Panc1 (cell line): ENCODE results near the gene TMOD3. TPM values are rescaled to one million over a fixed set of nuclear protein-coding genes. Genes with fewer than 3 reads are reported as not detected.

Experiments used
- ATAC-seq: fragments of 200-7000 bp; cut with Tn5 transposase; 2 replicates; pipeline ENCODE4 v1.9.1; 2020; ENCODE audit warnings: mild to moderate bottlenecking, moderate library complexity
- BruUV-seq: library from RNA; stranded (reverse); fragments of 400-500 nt; replicated peaks from 2 replicates; lab custom pipeline; 2021; lab: Mats Ljungman, UMichigan
- CTCF ChIA-PET: fragments of 300-600 bp; sonication (Branson Sonifier 250); formaldehyde crosslinking; loops from one replicate; lab custom pipeline; 2022; ENCODE audit warnings: antibody characterized with exemption; lab: Charles Lee
- POLR2A ChIA-PET: fragments of 300-600 bp; sonication (Branson Sonifier 250); formaldehyde crosslinking; loops from one replicate; lab custom pipeline; 2022; ENCODE audit warnings: antibody characterized with exemption; lab: Charles Lee
- DNase-seq: peaks from one replicate; pipeline ENCODE4 v3.0.0-alpha.2; 2010; ENCODE audit warnings: low read depth, low spot score
- H3K27ac ChIP-seq: 2 replicates; pipeline ENCODE4 v1.5.1; 2011; ENCODE audit warnings: mild to moderate bottlenecking, low read length, inconsistent platforms
- H3K27me3 ChIP-seq: fragments of 200-500 bp; sonication (Bioruptor generic); 2 replicates; pipeline ENCODE4 v1.6.0; 2014; ENCODE audit warnings: low read length, inconsistent platforms; ENCODE audit not compliant: control insufficient read depth, insufficient read depth
- H3K36me3 ChIP-seq: fragments of 200-500 bp; sonication (Bioruptor generic); 2 replicates; pipeline ENCODE4 v1.5.1; 2014; ENCODE audit warnings: inconsistent platforms, mild to moderate bottlenecking, low read length, moderate library complexity; ENCODE audit not compliant: control insufficient read depth, insufficient read depth
- H3K4me1 ChIP-seq: 2 replicates; pipeline ENCODE4 v1.5.1; 2011; ENCODE audit warnings: inconsistent platforms, mild to moderate bottlenecking, low read length, moderate library complexity; ENCODE audit not compliant: control insufficient read depth, insufficient read depth
- H3K4me3 ChIP-seq, 2 experiments: 2 replicates each; pipeline ENCODE4 v1.5.1; 2011 to 2012; ENCODE audit warnings: low read depth in 2 of 2, low read length in 2 of 2, mild to moderate bottlenecking in 2 of 2, inconsistent platforms in 1 of 2, moderate library complexity in 1 of 2
- H3K9me3 ChIP-seq: fragments of 200-500 bp; sonication (Bioruptor generic); 2 replicates; pipeline ENCODE4 v1.5.1; 2014; ENCODE audit warnings: low read depth, mild to moderate bottlenecking, inconsistent platforms, low read length, moderate library complexity; ENCODE audit not compliant: control insufficient read depth, insufficient read depth
- CTCF ChIP-seq: fragments of 450-650 bp; IDR thresholded peaks from 2 replicates; pipeline ENCODE4 v1.5.1; 2017; ENCODE audit warnings: mild to moderate bottlenecking
- POLR2AphosphoS5 ChIP-seq: IDR thresholded peaks from 2 replicates; pipeline ENCODE4 v1.6.1; 2012; ENCODE audit warnings: mild to moderate bottlenecking, low read depth, low read length, moderate library complexity
- SIN3A ChIP-seq: IDR thresholded peaks from 2 replicates; pipeline ENCODE4 v1.6.1; 2012; ENCODE audit warnings: low read depth, mild to moderate bottlenecking, low read length, moderate library complexity, borderline replicate concordance; ENCODE audit not compliant: insufficient read depth
- TCF7L2 ChIP-seq: IDR thresholded peaks from 2 replicates; pipeline ENCODE4 v1.6.1; 2011; ENCODE audit warnings: mild to moderate bottlenecking, low read depth, low read length, inconsistent platforms
- in situ Hi-C: cut with HindIII; loops from 2 replicates; pipeline ENCODE4 v1.10.0; 2016; ENCODE audit warnings: low sequenced_read_pairs, low pct_unique_long_range_greater_than_20kb
- intact Hi-C: fragments of 100-400 bp; cut with micrococcal nuclease; formaldehyde crosslinking; loops from one replicate; pipeline ENCODE4 v1.10.0; 2022; ENCODE audit not compliant: unreplicated experiment
- total RNA-seq: library from RNA; stranded (reverse); gene quantifications from one replicate; pipeline ENCODE4 v1.2.1, GENCODE V29; 2021; ENCODE audit not compliant: unreplicated experiment
- TF ChIP-seq, protein P1 (sequence below), 2 experiments: IDR thresholded peaks; 2 replicates each; pipeline ENCODE4 v1.6.1; 2011 to 2012; ENCODE audit warnings: low read depth in 2 of 2, control low read depth in 1 of 2, low read length in 1 of 2, mild to moderate bottlenecking in 1 of 2, moderate library complexity in 1 of 2; ENCODE audit not compliant: insufficient read depth in 1 of 2

The TMOD3 gene
- total RNA-seq, 1 experiment from 2014 or later, result 53.4 TPM

DNA sequence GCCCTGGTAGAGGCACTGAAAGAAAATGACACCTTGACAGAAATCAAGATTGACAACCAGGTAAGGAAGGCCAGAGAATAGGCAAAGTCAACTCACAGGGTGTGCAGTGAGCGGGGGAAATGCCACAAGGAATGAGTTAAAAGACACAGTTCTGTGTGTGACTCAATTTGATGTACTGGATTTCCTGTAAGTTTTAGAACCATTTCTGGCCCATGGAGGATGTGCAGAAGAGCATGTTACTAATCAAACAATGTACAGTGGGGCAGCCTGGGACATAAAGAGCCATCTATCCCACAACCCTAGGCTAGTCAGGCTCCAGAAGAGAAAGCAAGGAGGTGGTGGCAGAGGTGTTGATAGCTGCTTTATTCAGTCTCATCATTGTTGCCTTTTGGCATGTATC lies 31.2 kb upstream of the TMOD3 start:
- ATAC-seq, result peak; percentile 24; the same call in 1 of the 2 replicates
- H3K36me3 ChIP-seq, result no peaks in the 10 kb centered on the region
- BruUV-seq, result no TSS peak
- no peak for DNase-seq
- intact Hi-C loops, result no loop called here
- in situ Hi-C loops, result no loop called here
- H3K4me1 ChIP-seq, result 0 out of 2 replicates have a peak, but pooled peaks cover 4% of the 10 kb centered on the region
- no peak overlapping the region for H3K27ac ChIP-seq
- no peak for TF ChIP-seq POLR2AphosphoS5
- TF ChIP-seq SIN3A, result no peak
- no peak for TF ChIP-seq TCF7L2
- TF ChIP-seq, protein P1, sequence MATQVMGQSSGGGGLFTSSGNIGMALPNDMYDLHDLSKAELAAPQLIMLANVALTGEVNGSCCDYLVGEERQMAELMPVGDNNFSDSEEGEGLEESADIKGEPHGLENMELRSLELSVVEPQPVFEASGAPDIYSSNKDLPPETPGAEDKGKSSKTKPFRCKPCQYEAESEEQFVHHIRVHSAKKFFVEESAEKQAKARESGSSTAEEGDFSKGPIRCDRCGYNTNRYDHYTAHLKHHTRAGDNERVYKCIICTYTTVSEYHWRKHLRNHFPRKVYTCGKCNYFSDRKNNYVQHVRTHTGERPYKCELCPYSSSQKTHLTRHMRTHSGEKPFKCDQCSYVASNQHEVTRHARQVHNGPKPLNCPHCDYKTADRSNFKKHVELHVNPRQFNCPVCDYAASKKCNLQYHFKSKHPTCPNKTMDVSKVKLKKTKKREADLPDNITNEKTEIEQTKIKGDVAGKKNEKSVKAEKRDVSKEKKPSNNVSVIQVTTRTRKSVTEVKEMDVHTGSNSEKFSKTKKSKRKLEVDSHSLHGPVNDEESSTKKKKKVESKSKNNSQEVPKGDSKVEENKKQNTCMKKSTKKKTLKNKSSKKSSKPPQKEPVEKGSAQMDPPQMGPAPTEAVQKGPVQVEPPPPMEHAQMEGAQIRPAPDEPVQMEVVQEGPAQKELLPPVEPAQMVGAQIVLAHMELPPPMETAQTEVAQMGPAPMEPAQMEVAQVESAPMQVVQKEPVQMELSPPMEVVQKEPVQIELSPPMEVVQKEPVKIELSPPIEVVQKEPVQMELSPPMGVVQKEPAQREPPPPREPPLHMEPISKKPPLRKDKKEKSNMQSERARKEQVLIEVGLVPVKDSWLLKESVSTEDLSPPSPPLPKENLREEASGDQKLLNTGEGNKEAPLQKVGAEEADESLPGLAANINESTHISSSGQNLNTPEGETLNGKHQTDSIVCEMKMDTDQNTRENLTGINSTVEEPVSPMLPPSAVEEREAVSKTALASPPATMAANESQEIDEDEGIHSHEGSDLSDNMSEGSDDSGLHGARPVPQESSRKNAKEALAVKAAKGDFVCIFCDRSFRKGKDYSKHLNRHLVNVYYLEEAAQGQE (IDR thresholded peaks at IDR 0.05; ENCODE audit: insufficient read depth in 1 of 2, low read depth in 2 of 2, low read length in 1 of 2), result no peak
- no peak for TF ChIP-seq CTCF
- H3K9me3 ChIP-seq, result no peaks in the 10 kb centered on the region
- ChIA-PET POLR2A (no interaction called here), CTCF (no interaction called here)
- H3K4me3 ChIP-seq, result no peak overlapping the region
- no peaks in the 10 kb centered on the region; the same call in 1 of the 2 replicates for H3K27me3 ChIP-seq

DNA sequence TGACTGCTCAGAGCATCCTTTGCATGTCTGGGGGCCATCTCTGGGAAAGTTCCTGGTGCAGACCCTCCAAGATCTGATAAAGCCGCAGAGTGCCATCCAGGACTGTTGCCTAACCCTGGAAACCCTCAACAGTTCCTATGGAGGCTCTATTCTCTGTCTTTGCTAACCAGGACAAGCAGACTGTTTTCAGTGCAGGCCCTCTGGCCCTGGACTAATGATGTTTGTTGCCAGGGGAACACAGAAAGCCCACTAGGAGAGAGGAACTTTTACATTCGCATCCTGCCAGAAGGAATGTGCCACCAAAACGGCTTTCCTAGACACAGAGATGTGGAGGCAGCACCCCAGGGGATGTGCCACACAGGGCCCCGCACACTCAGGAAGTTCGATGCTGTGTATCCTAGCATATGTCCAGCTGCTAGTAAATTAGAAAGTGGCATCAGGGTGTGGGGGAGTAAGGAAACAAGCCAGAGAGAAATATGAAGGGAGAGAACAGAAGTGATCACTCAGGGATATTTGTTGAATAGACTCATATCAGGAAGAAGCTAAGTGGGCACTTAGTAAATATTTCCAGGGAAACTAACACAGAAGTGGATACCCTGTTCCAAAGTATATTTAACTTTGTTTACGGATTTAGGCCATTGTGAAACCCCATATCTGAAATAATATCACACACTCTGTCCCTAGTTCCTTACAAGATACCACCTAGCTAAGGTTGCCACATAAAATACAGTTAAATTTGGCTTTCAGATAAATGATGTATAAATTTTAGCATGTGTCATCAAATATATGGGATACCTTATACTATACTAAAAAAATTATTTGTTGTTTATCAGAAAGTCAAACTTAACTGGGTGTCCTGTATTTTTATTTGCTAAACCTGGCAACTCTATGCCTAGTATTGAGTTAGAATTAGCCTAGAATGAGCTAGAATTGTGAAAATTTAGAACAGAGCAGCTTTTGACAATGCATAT lies 29.9 kb upstream of the TMOD3 start:
- CTCF ChIA-PET, result no interaction called here
- ATAC-seq (no peak), DNase-seq (no peak)
- intact Hi-C loops, result no loop called here
- H3K36me3 ChIP-seq, result no peaks in the 10 kb centered on the region
- no peak for TF ChIP-seq POLR2AphosphoS5
- TF ChIP-seq CTCF, result no peak
- TF ChIP-seq SIN3A, result no peak
- TF ChIP-seq, protein P1 (IDR thresholded peaks at IDR 0.05; ENCODE audit: insufficient read depth in 1 of 2, low read depth in 2 of 2, low read length in 1 of 2), result no peak
- TF ChIP-seq TCF7L2, result no peak
- POLR2A ChIA-PET, result interaction anchor here (0.6 kb wide), 1 partner anchor 12 kb away, joined by 3 read pairs; no protein-coding TSS in a partner anchor
- H3K4me1 ChIP-seq, result 0 out of 2 replicates have a peak, but pooled peaks cover 4% of the 10 kb centered on the region
- no peaks in the 10 kb centered on the region for H3K9me3 ChIP-seq
- in situ Hi-C loops, result no loop called here
- H3K4me3 ChIP-seq, result no peak overlapping the region
- H3K27me3 ChIP-seq, result no peaks in the 10 kb centered on the region; the same call in 1 of the 2 replicates
- H3K27ac ChIP-seq, result no peak overlapping the region
- no TSS peak for BruUV-seq
